ENCODE data around the gene FBF1.
"Not testable (repeated sequence)": the region's sequence is repeated elsewhere in the genome, so short reads cannot be mapped to it uniquely, and the experiment has no call there.

The FBF1 gene

DNA sequence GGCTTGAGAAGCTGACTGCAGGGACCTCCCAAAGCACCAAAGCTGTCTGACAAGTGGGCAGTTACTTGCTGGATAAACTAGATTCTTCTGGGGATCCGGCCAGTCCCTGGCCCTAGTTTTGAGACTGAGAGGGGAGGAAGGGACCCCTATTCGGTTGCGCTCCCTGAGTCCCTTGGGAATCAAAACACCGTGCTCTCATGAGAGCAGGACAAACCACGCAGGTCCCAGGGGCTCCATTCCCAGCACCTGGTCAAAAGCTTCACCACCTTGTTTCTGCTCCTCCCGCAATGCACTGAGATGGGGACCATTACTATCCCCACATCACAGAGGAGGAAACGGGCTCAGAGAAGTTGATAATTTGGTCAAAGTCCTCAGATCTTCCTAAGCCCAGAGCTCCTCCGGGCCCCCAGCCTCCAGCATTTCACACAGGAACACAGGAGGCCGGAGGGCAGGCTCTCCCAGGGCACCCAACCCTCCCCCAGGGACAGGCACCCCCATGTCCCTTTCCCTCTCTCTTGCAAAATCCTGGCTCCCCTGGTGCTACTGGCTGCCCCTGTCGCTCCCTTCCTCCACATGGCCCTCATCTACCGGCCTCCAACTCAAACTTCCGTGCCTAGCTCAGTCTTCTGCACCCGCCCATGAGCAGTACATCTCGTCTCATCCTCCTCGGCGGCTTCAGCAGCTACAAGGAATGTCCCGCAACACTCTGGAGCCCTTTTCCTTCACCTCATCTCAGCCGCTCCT, 47.4 kb downstream of the FBF1 start:
- DNase-seq: no peak

GRCh38 chr17:75892556-75893224, 48.2 kb downstream of the FBF1 start:
- no peak for DNase-seq

DNA sequence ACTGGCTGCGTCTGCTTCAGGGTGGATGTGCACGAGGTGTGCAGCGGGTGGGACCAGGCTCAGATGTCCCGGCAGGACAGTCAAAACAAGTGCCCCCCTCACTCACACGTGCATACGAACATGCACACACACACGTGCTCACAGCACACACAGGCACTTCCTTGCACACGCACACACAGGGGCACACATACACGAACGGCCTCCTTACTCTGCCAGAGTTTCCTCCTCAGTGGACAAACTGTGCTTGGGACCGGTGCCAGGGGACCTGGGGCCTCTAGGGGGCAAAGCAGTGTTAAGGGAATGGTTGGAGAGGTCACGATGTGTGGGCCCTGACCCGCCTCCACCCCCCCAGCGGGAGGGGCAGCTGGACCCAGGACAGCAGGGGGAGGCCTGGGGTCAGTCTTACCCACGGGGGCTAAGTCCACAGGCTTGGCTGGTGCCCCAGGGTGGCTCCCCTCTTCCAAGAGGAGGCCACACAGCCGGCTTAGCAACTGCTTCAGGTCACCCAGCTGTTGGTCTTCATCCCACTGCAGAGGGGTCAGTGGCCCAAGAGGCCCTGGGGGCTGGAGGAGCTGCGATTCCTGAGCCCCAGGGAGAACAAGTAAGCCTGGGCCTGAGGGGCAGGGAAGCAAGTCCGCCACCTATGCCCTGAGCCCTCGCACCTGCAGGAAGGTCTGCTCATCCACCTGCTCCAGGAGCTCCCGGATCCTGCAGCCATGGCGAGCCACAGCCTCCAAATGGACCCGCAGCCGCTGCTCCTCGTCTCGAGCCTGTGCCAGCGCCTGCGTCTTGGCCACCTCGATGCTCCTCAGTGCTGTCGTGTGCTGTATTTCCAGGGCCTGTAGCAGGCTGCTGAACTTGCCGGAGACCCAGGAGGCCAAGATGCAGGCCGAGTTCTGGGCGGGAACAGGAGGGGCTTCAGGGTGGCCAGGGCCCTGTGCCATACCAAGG, 49.0 kb downstream of the FBF1 start:
- DNase-seq: no peak

DNA sequence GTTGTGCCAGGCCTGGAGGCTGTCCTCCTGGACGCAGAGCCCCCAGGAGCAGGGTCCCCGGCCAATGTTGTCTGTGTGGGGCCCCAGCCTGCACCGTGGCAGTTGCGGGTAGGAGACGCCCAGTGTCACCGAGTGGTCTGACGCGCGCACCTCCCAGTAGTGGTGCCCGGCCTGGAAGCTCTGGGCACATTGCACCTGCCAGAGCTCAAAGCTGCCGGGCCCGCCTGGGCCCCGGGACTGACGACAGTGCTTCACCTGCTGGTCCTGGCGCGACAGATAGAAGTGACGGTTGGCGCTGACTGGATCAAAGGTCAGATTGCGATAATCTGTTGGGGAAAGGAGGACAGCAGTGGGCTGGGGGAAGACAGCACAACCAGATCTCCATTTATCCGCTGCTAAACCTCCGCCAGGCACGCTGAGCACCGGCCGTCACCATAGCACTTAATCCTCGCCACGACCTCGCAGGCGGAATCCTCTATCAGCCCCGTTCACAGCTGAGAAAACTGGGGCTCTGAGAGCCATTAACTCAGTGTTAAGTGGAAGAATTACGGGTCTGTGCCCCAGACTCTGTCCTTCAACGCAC, 49.7 kb downstream of the FBF1 start:
- no peak for DNase-seq

DNA sequence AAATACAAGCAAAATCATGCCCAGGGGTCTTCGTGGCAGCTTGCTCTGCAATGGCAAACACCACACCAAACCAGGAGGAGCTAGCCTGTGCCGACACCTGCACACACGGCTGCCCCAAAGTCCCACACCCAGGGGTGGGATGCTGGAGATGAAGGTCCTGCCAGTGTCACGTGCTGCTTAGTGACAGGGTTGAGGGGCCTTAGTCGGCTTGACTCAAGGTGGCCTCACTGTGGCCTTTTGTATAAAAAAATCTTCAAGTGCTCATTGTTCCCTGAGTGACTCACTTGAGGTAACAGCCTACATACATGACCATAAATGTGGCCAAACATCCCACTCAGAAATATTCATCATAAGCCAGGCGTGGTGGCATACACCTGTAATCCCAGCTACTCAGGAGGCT, 51.4 kb downstream of the FBF1 start:
- no peak for DNase-seq

GRCh38 chr17:75888484-75888883, 52.4 kb downstream of the FBF1 start:
- no peak for DNase-seq

- not testable (repeated sequence) for DNase-seq
Observed at GRCh38 chr17:75885860-75886259, 55.0 kb downstream of the FBF1 start.

DNA sequence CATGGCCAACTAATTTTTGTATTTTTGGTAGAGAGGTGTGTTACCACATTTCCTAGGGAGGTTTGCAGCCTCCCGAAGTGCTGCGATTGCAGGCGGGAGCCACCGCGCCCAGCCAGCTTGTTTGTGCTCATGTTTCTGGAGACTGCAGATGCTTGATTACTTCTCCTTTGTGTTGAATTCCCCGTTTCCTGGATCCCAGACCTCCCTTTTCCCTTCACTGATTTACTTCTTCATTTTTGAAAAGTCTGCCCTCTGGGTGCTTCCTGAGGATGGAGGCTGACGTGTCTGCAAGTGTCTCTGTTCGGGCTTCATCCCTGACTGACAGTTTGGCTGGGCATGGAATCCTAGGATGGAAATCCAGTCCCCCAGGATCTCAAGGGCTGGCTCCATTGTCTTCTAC, 55.4 kb downstream of the FBF1 start:
- DNase-seq: no peak

GRCh38 chr17:75881678-75882454, 59.0 kb downstream of the FBF1 start:
- DNase-seq: no peak

DNA sequence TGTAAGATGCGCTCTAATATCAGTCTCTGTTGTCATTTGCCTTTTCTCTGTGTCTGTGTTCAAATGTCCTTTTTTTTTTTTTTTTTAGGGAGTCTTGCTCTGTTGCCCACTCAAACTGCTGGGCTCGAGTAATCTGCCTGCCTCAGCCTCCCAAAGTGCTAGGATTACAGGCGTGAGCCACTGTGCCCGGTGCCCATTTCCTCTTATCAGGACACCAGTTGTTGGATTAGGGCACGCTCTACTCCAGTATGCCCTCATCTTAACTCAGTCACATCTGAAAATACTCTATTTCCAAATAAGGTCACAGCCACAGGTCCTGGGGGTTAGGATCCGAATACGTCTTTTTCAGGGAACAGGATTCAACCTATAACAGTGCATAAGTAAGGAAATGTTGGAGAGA, 60.6 kb downstream of the FBF1 start:
- DNase-seq: no peak

GRCh38 chr17:75878174-75878998, 62.5 kb downstream of the FBF1 start, which contains the start of gene TRIM47:
Gene TRIM47, minus strand, starts transcription at chr17:75878581. Its CDS starts 33 bp downstream, at chr17:75878548.
- DNase-seq: no peak

DNA sequence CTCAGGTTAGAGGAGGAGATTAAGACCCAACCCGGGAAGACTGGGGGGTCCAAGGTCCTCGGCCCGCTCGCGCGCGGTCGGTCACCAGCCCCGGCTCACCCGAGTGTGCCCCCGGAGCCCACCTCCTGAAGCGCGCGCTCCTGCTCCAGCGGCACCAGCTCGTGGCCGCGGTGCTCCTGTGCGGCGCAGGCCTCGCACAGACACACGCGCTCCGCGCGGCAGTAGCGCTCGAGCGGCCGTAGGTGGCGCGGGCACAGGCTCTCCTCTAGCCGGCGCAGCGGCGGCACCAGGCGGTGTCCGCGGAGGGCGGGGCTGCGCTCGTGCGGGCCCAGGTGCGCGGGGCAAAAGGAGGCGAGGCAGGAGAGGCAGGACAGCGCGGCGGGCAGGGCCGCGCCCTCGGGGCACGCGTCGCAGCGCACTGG, 63.1 kb downstream of the FBF1 start:
- peak; percentile 60 for DNase-seq

DNA sequence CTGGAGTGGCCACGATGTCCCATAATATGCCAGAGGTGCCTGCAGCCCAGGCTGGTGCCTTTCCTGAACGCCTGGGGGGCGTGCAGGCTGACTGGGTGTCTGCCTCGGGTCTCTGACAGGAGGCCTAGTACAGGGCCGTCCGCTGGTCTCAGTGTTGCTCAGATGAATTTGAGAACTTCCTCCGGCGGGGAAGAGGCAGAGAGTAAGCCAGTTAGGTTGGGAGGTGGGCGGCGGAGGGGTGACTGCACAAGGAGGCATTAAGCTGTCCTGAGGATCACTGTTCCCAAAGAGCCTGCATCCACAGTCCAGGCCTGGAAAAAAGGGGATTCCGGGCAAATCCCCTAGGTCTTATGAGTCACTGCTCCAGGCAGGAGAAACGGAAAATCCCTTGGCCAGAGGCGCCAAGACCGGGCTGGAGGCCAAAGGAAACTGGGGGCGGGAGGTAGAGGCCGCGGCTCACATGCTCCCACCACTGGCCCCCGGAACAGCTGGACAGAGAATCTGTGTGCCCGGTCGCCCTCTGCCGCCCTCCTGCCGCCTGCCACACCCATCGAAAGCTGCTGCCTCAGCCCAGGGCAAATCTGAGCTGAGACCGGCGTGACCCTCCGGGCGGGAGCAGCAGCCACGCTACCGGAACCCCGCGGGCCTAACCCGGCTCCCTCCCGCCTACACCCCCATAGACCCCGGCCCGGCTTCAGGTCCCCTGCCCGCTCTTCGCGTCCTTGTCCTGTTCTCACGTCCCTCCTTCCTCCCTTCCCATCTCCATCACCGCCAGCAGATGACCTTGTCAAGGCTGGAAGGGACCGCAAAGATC, 63.7 kb downstream of the FBF1 start:
- DNase-seq: no peak

GRCh38 chr17:75876190-75876937, 64.5 kb downstream of the FBF1 start:
- peak; percentile 65 for DNase-seq

GRCh38 chr17:75875940-75876189, 65.0 kb downstream of the FBF1 start:
- no peak for DNase-seq

DNA sequence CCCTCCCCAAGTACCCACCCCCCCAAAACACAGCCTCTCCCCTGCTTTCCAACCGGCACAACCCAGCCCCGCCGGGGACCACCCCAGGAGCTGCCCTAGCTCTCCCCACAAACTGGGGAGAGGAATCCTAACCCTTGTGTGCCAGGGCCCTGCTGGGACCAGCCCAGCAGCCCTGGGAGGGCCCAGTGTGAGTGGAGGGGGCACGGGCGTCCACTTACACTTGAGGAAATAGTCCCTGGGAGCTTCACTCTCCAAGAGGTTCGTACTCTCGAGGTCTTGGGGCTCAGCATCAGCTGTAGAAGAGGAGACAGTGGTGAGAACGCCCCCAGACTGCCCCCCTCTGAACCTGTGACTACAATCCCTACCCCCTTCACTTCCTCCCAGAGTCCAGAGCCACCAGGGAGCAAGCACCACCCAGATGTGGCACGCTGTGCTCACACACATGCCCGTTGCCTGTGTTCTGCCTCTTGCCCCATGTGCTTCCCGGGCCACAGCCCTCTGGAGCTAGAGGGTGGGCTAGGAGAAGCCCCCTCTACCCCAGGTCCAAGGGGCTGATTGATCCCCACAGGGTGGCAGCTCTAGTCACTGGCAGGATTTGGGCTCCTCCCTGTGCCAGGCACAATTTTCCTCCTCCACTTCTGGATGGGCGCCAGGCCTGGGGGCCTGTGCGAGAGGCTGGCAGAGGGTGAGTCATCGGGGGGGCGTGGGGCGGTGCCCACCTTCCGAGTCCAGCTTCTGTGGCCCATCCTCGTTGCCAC, 65.5 kb downstream of the FBF1 start:
- DNase-seq: no peak

DNA sequence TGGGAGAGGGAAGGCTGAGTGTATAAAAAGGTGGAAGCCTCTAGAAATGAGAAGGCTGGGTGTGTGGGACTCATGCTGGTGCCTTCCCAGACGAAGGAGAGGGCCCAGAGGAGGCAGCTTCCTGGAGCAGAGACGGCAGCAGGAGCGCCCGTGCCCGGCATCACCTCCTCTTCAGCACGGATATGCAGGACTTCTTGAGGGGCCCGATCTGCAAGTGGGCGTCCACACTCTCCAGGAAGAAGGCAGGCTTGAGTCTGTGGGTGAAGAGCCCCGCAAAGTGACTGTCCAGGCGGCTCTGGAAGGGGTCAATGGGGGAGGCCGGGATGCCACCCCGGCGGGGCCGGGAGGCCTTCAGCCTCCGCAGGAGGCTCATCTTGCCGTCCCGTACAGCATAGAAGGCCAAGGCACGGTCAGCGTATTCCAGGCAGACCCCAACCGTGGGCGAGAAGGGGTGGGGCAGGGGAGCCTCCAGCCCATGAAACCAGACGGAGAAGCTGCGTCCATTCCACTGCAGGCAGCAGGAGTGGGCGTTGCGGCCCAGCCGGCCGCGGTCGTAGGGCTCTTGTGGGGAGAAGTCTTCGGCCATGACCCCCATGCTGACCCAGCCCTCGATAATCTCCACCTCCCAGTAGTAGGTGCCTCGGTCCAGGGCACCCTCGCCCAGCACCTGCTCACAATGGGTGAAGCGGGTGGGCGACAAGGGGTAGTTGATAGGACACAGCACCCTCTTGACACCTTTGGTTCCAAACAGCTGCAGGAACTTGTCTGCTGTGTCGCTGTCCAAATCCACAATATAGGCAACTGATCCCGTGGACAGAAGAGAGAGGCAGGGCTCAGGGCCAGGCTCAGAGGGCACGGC, 66.3 kb downstream of the FBF1 start:
- DNase-seq: no peak

All from activated CD4-positive, alpha-beta T cell treated with anti-CD3 and anti-CD28 coated beads for 1 hour (primary cell).